Transverse colon (tissue), 4 donors: ENCODE measurements around the gene TOPORS. TPM values are rescaled to one million over a fixed set of nuclear protein-coding genes. Genes with fewer than 3 reads are reported as not detected.
"Not testable (repeated sequence)": the region's sequence is repeated elsewhere in the genome, so short reads cannot be mapped to it uniquely, and the experiment has no call there.

ENCODE experiments used
- DNase-seq: peaks from one replicate; pipeline ENCODE4 v3.0.0-alpha.2; 2019
- H3K27ac ChIP-seq, 4 donors: fragments of 200-600 bp; sonication (generic); 2 replicates each; pipeline ENCODE4 v1.5.1; 2016 to 2018; ENCODE audit warnings: inconsistent platforms in 4 of 4
- H3K27me3 ChIP-seq: fragments of 200-600 bp; sonication (generic); 2 replicates; pipeline ENCODE4 v1.5.1; 2017; ENCODE audit warnings: inconsistent platforms
- H3K36me3 ChIP-seq, 4 donors: fragments of 200-600 bp; sonication (generic); 2 replicates each; pipeline ENCODE4 v1.5.1; 2017 to 2019; ENCODE audit warnings: inconsistent platforms in 4 of 4
- H3K4me1 ChIP-seq, 4 donors: fragments of 200-600 bp; sonication (generic); 2 replicates each; pipeline ENCODE4 v1.5.1; 2017 to 2020; ENCODE audit warnings: inconsistent platforms in 4 of 4
- H3K4me3 ChIP-seq, 4 donors: fragments of 200-600 bp; sonication (generic); 1 replicate in 1 of 4; 2 replicates in 3 of 4; pipeline versions ENCODE4 v1.5.1 to v1.6.1; 2017 to 2019; ENCODE audit warnings: inconsistent platforms in 4 of 4
- H3K9me3 ChIP-seq, 2 donors: fragments of 200-600 bp; sonication (generic); 2 replicates each; pipeline ENCODE4 v1.5.1; 2017 to 2019; ENCODE audit warnings: inconsistent platforms in 2 of 2
- CTCF ChIP-seq, 5 experiments: fragments of 200-600 bp in 3 of 5; fragments of 450-650 bp in 2 of 5; sonication (generic) in 3 of 5; IDR thresholded peaks; 1 replicate in 2 of 5; 2 replicates in 3 of 5; pipeline ENCODE4 v1.5.1; 2016 to 2017; ENCODE audit warnings: antibody characterized with exemption in 5 of 5, inconsistent platforms in 3 of 5, mild to moderate bottlenecking in 2 of 5, moderate library complexity in 1 of 5
- EP300 ChIP-seq: sonication (generic); formaldehyde crosslinking; IDR thresholded peaks from one replicate; pipeline ENCODE4 v1.6.1; 2017; ENCODE audit warnings: antibody characterized with exemption, low read depth
- POLR2A ChIP-seq: fragments of 450-650 bp; IDR thresholded peaks from one replicate; pipeline ENCODE4 v1.6.1; 2016; ENCODE audit warnings: antibody characterized with exemption, mild to moderate bottlenecking, moderate library complexity
- POLR2AphosphoS5 ChIP-seq, 3 donors: sonication (generic); formaldehyde crosslinking; IDR thresholded peaks; one replicate each; pipeline ENCODE4 v1.6.1; 2016; ENCODE audit warnings: antibody characterized with exemption in 3 of 3
- WGBS, 2 donors: methylation state at CpG; one replicate each; pipeline ENCODE4 v1.1.5; 2018; ENCODE audit warnings: low coverage in 1 of 2; 5-methylcytosine and 5-hydroxymethylcytosine counted together
- in situ Hi-C, 4 donors: fragments of 200-750 bp; cut with MboI; loops; one replicate each; pipeline versions ENCODE4 v1.15.0 to v1.15.1; 2017; ENCODE audit warnings: low sequenced_read_pairs in 3 of 4, low pct_ligation_motif_present in 1 of 4, low pct_unique_long_range_greater_than_20kb in 1 of 4
- intact Hi-C: fragments of 100-400 bp; cut with DNase I; formaldehyde crosslinking; loops from one replicate; pipeline ENCODE4 v1.15.1; 2023; ENCODE audit warnings: low total_unique reads
- total RNA-seq, 4 donors: library from RNA; depleted of rRNA; stranded (reverse); fragments of >200 nt; gene quantifications; one replicate each; pipeline ENCODE4 v1.1.0, GENCODE V29; 2016

The TOPORS gene
- total RNA-seq, 4 donors from 2014 or later, result 14.5 to 26.5 (median 18.4) TPM

- peak; percentile 47 for DNase-seq
- in situ Hi-C loops (no loop called here), intact Hi-C loops (no loop called here)
- H3K4me1 ChIP-seq, result peaks cover 12 to 30% (median 21%) of the 10 kb centered on the region in 4 donors
- no peaks in the 10 kb centered on the region for H3K9me3 ChIP-seq
- peak overlapping the region; percentile 64 to 82 (median 80) for H3K4me3 ChIP-seq
- H3K27ac ChIP-seq, result peak overlapping the region; percentile 90 to 97 (median 92)
- H3K27me3 ChIP-seq, result no peaks in the 10 kb centered on the region
- no peak for TF ChIP-seq POLR2A
- 1% methylated on average over 28 to 36 of the region's 36 CpGs for WGBS, 2 donors
- H3K36me3 ChIP-seq, result no peaks in the 10 kb centered on the region
These were observed 922 bp downstream of the TOPORS start for GRCh38 chr9:32551276-32552051.

DNA sequence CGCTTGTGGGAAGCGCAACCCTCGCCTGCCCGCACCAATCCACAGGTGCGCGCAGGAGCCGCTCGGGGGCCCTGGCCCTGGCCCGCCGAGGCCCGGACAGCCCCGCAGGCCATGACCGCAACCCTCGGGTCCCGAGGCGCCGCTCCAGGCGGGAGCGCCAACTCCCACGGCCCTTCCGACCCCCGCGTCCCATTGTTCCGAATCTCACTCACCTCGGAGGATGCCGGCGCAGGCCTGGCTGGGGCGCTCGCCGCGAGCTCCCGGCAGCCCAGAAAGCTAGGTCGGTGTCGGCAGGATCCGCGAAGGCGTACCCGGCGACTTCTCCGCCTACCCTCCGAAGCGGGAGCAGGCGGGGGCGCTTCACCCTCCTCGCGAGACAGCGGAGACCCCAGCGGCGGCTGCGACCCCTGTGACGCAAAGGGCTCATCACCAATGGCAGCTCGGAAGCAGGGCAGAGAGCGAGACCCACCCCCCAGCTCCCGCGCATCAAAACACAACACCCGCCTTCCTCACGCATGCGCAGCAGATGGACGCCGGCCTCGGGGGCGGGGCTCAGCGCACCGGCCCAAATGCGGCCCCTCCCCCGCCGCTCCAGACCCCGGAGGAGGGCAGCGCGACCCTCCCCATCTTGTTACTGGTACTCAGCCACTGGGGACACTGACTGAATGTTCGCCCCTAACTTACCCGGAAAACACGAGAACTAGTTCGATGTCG, 1.7 kb downstream of the TOPORS start:
- peaks cover 12 to 30% (median 21%) of the 10 kb centered on the region in 4 donors for H3K4me1 ChIP-seq
- 0 to 1% methylated on average over 1 to 44 of the region's 75 CpGs for WGBS, 2 donors
- no peaks in the 10 kb centered on the region for H3K27me3 ChIP-seq
- intact Hi-C loops (no loop called here), in situ Hi-C loops (no loop called here)
- H3K4me3 ChIP-seq, result peak overlapping the region; percentile 64 to 82 (median 80)
- TF ChIP-seq POLR2AphosphoS5 (IDR thresholded peaks at IDR 0.05), result peak; percentile 45 to 70 (median 50)
- TF ChIP-seq POLR2A, result peak; percentile 49
- no peak for TF ChIP-seq EP300
- TF ChIP-seq CTCF (IDR thresholded peaks at IDR 0.05), result peak in 1 of 5 experiments; percentile 6
- H3K9me3 ChIP-seq, result no peaks in the 10 kb centered on the region
- H3K27ac ChIP-seq, result peak overlapping the region; percentile 90 to 97 (median 92)
- DNase-seq, result peak; percentile 93
- H3K36me3 ChIP-seq, result no peaks in the 10 kb centered on the region

DNA sequence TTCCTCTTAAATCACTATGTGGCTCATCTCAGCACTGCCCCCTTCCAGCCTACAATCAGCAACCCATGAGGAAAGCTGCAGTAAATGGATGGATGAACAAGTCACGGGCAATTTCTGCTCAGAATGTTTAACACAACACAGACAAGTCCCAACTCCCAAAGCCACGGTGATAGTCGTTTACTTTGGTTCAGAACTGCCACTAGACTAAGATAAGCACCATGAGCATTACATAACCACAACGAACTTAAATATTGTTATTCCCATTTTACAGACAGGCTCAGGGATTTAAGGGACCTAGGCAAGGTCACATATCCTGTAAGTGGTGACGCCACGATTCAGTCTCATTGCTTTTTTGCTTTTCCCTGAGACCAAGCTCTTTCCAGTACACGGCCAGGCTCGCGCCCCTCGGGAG, 2.2 kb downstream of the TOPORS start:
- no peaks in the 10 kb centered on the region for H3K36me3 ChIP-seq
- in situ Hi-C loops, result no loop called here
- peak overlapping the region; percentile 90 to 97 (median 92) for H3K27ac ChIP-seq
- DNase-seq, result no peak
- H3K27me3 ChIP-seq, result no peaks in the 10 kb centered on the region
- no peak for TF ChIP-seq CTCF (IDR thresholded peaks at IDR 0.05)
- no peak for TF ChIP-seq POLR2A
- no peak for TF ChIP-seq POLR2AphosphoS5 (IDR thresholded peaks at IDR 0.05)
- no peak for TF ChIP-seq EP300
- peaks cover 12 to 30% (median 21%) of the 10 kb centered on the region in 4 donors for H3K4me1 ChIP-seq
- no peaks in the 10 kb centered on the region for H3K9me3 ChIP-seq
- 2 to 3% methylated on average over 5 to 10 of the region's 10 CpGs for WGBS, 2 donors
- H3K4me3 ChIP-seq, result peak overlapping the region; percentile 64 to 82 (median 80)
- intact Hi-C loops, result no loop called here

GRCh38 chr9:32548213-32548612, 4.2 kb downstream of the TOPORS start:
- H3K4me3 ChIP-seq, H3K27me3 ChIP-seq, H3K27ac ChIP-seq, DNase-seq, H3K9me3 ChIP-seq, intact Hi-C loops, H3K36me3 ChIP-seq, in situ Hi-C loops: not testable (repeated sequence)
- 91 to 98% methylated on average over 12 to 20 of the region's 20 CpGs for WGBS, 2 donors
- H3K4me1 ChIP-seq, result peaks cover 9 to 26% (median 19%) of the 10 kb centered on the region in 4 donors

DNA sequence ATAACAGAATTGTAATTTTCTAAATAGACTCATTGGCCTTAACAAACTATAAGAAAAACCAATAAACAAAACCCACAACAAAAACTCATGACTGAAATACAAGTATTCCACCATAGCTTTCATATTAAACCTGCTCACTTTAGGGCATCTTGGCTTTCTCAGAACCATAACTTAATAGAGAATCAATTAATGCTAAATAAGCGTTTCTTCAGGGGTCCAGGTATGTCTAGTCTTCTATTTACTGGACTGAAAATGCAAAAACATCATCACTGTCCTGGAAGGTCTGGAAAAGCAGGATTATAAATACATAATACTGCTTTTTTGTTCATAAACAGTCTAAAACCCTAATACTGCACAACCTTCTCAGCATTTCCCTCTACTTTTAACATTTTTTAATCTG, 6.5 kb downstream of the TOPORS start:
- Histone ChIP-seq H3K9me3 (no peaks in the 10 kb centered on the region), H3K36me3 (peaks cover 0 to 19% (median 3%) of the 10 kb centered on the region in 4 donors), H3K4me1 (peaks cover 8 to 21% (median 15%) of the 10 kb centered on the region in 4 donors), H3K4me3 (no peak overlapping the region), H3K27ac (no peak overlapping the region), H3K27me3 (no peaks in the 10 kb centered on the region)
- WGBS, 2 donors, result 88 to 97% methylated on average over 1 of the region's 1 CpG
- intact Hi-C loops (no loop called here), in situ Hi-C loops (no loop called here)
- TF ChIP-seq CTCF (IDR thresholded peaks at IDR 0.05), result no peak
- TF ChIP-seq POLR2AphosphoS5 (IDR thresholded peaks at IDR 0.05), result no peak
- TF ChIP-seq EP300, result no peak
- no peak for TF ChIP-seq POLR2A
- DNase-seq, result no peak
